HS-27A (cell line): ENCODE results near the gene TBC1D24.

ENCODE experiments used
- DNase-seq: peaks from one replicate; pipeline ENCODE4 v3.0.0-alpha.2; 2012; ENCODE audit warnings: low read depth, missing footprints

Gene TBC1D24

GRCh38 chr16:2499890-2500429, 25.0 kb downstream of the TBC1D24 start:
- no peak for DNase-seq

- DNase-seq: no peak
Observed at GRCh38 chr16:2500430-2500917, 25.5 kb downstream of the TBC1D24 start.

- peak; percentile 19 for DNase-seq
Observed at GRCh38 chr16:2500918-2501750, 26.2 kb downstream of the TBC1D24 start.

GRCh38 chr16:2501946-2502895, 27.3 kb downstream of the TBC1D24 start:
- no peak for DNase-seq

- no peak for DNase-seq
Observed at GRCh38 chr16:2505695-2506094, 30.8 kb downstream of the TBC1D24 start.

- no peak for DNase-seq
Observed at GRCh38 chr16:2507052-2507659, 32.2 kb downstream of the TBC1D24 start.

- no peak for DNase-seq
Observed at GRCh38 chr16:2507665-2508064, 32.7 kb downstream of the TBC1D24 start.

- no peak for DNase-seq
Observed at GRCh38 chr16:2508722-2509400, 33.9 kb downstream of the TBC1D24 start.

- DNase-seq: no peak
Observed at GRCh38 chr16:2511128-2511800, 36.3 kb downstream of the TBC1D24 start.

GRCh38 chr16:2511996-2512734, 37.2 kb downstream of the TBC1D24 start:
- DNase-seq: no peak

GRCh38 chr16:2512735-2513404, 37.9 kb downstream of the TBC1D24 start:
- DNase-seq: no peak

GRCh38 chr16:2513405-2514332, 38.7 kb downstream of the TBC1D24 start, which contains the start of gene ATP6V0C:
ATP6V0C (plus strand) TSS chr16:2513952; CDS start chr16:2514104, 152 bp downstream.
- peak; percentile 54 for DNase-seq

GRCh38 chr16:2514333-2515179, 39.6 kb downstream of the TBC1D24 start:
- no peak for DNase-seq

GRCh38 chr16:2515180-2515851, 40.4 kb downstream of the TBC1D24 start:
- DNase-seq: no peak

GRCh38 chr16:2516391-2517240, 41.7 kb downstream of the TBC1D24 start:
- no peak for DNase-seq
